Kidney (tissue), 14 donors: Measurements from ENCODE around the gene TNIP3. TPM values are rescaled to one million over a fixed set of nuclear protein-coding genes. Genes with fewer than 3 reads are reported as not detected.

ENCODE experiments used
- DNase-seq, 5 donors: peaks; one replicate each; pipeline ENCODE4 v3.0.0-alpha.2; 2013 to 2020
- FAIRE-seq: peaks from 2 replicates; lab custom pipeline; 2012; peaks lifted over from hg19 to GRCh38; lab: Jason Lieb, UNC
- H3K27ac ChIP-seq, 2 donors: one replicate each; pipeline ENCODE4 v1.7.0; 2013; ENCODE audit warnings: low read depth in 2 of 2, low read length in 2 of 2, inconsistent platforms in 1 of 2
- H3K27me3 ChIP-seq: one replicate; pipeline ENCODE4 v1.7.1; 2013; ENCODE audit warnings: low read length, inconsistent platforms; ENCODE audit not compliant: control insufficient read depth, insufficient read depth
- H3K36me3 ChIP-seq, 3 donors: one replicate each; pipeline versions ENCODE4 v1.7.0 to v1.7.1; 2013; ENCODE audit warnings: low read length in 3 of 3, control low read depth in 1 of 3, inconsistent platforms in 1 of 3; ENCODE audit not compliant: insufficient read depth in 3 of 3, control insufficient read depth in 2 of 3
- H3K4me1 ChIP-seq, 3 donors: one replicate each; pipeline versions ENCODE4 v1.7.0 to v1.7.1; 2013; ENCODE audit warnings: low read length in 3 of 3, inconsistent platforms in 1 of 3, low read depth in 1 of 3; ENCODE audit not compliant: control insufficient read depth in 2 of 3, insufficient read depth in 2 of 3
- H3K4me3 ChIP-seq, 3 donors: one replicate each; pipeline versions ENCODE4 v1.7.0 to v1.8.1; 2013; ENCODE audit warnings: low read length in 3 of 3, control low read depth in 1 of 3, inconsistent platforms in 1 of 3
- H3K9ac ChIP-seq, 3 donors: one replicate each; pipeline versions ENCODE4 v1.7.0 to v1.7.1; 2013; ENCODE audit warnings: low read length in 3 of 3, control low read depth in 1 of 3, inconsistent platforms in 1 of 3
- H3K9me3 ChIP-seq, 3 donors: one replicate each; pipeline versions ENCODE4 v1.7.0 to v1.7.1; 2013; ENCODE audit warnings: low read length in 3 of 3, control low read depth in 1 of 3, inconsistent platforms in 1 of 3; ENCODE audit not compliant: control insufficient read depth in 2 of 3, insufficient read depth in 1 of 3
- intact Hi-C: fragments of 100-400 bp; cut with DNase I; formaldehyde crosslinking; loops from one replicate; pipeline ENCODE4 v1.11.1; 2022
- polyA plus RNA-seq: library from polyadenylated mRNA; stranded (reverse); fragments of 350-450 nt; fragmentation: Illumina TruSeq; extraction: RNeasy Lipid Tissue Mini Kit (QIAGEN cat#74804); gene quantifications from one replicate; pipeline ENCODE4 v1.2.3, GENCODE V29; 2014; ENCODE audit warnings: low read depth, low replicate concordance; ENCODE audit not compliant: insufficient read depth
- total RNA-seq: library from RNA; stranded (reverse); fragmentation: NEBNext Ultra II Directional; extraction: Animal tissue kit (Norgen Biotek cat#: 25700); gene quantifications from one replicate; pipeline ENCODE4 v1.2.1, GENCODE V29; 2021
- TF ChIP-seq, protein P1 (sequence below): IDR thresholded peaks from 3 replicates; pipeline ENCODE4 v1.5.1; 2012; ENCODE audit warnings: mild to moderate bottlenecking, moderate library complexity, borderline replicate concordance; ENCODE audit not compliant: insufficient read depth; ENCODE audit errors: extremely low read depth
- donor health status: control.
- donor health status: control.
- donor health status: control.
- donor health status: control.
- donor health status: control.
- donor health status: DM: yes; HTN: yes; CAD: no.
- donor health status: Normal renal cell carcinoma (clear cell type).

Gene TNIP3
- total and polyA plus RNA-seq, 2 donors from 2014 or later = 0.63 TPM; not detected in 1

DNA sequence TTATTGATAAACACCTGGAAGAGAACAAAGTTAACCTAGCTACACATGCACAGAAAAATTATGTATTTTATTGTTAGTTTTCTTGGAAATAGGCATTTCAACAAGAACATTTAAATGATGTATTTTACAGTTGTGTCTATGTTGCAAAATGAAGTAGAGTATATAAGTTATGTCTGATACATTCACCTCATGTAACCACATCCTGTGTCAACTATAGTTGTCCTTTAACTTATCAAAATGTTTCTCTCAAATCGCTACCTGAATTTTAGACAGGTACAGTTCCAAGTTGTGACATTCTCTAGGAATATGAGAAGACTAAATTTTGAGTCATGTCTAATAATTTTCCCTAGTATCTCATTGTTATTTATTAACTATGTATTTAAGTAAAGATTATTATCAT lies 27.2 kb upstream of the TNIP3 start:
- Histone ChIP-seq H3K4me1 (no peaks in the 10 kb centered on the region), H3K36me3 (no peaks in the 10 kb centered on the region), H3K4me3 (no peak overlapping the region), H3K9ac (no peak overlapping the region), H3K27me3 (no peaks in the 10 kb centered on the region), H3K9me3 (no peaks in the 10 kb centered on the region), H3K27ac (no peak overlapping the region)
- FAIRE-seq = no peak
- intact Hi-C loops = no loop called here
- TF ChIP-seq, protein P1, sequence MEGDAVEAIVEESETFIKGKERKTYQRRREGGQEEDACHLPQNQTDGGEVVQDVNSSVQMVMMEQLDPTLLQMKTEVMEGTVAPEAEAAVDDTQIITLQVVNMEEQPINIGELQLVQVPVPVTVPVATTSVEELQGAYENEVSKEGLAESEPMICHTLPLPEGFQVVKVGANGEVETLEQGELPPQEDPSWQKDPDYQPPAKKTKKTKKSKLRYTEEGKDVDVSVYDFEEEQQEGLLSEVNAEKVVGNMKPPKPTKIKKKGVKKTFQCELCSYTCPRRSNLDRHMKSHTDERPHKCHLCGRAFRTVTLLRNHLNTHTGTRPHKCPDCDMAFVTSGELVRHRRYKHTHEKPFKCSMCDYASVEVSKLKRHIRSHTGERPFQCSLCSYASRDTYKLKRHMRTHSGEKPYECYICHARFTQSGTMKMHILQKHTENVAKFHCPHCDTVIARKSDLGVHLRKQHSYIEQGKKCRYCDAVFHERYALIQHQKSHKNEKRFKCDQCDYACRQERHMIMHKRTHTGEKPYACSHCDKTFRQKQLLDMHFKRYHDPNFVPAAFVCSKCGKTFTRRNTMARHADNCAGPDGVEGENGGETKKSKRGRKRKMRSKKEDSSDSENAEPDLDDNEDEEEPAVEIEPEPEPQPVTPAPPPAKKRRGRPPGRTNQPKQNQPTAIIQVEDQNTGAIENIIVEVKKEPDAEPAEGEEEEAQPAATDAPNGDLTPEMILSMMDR = no peak
- DNase-seq = no peak

GRCh38 chr4:121190389-121190788 lies 26.3 kb upstream of the TNIP3 start:
- TF ChIP-seq, protein P1 = no peak
- intact Hi-C loops = no loop called here
- Histone ChIP-seq H3K9me3 (no peaks in the 10 kb centered on the region), H3K9ac (no peak overlapping the region), H3K4me1 (no peaks in the 10 kb centered on the region), H3K4me3 (no peak overlapping the region), H3K36me3 (no peaks in the 10 kb centered on the region), H3K27me3 (no peaks in the 10 kb centered on the region), H3K27ac (no peak overlapping the region)
- FAIRE-seq (no peak), DNase-seq (no peak)

- Histone ChIP-seq H3K27me3 (no peaks in the 10 kb centered on the region), H3K9me3 (no peaks in the 10 kb centered on the region), H3K4me3 (no peak overlapping the region), H3K4me1 (no peaks in the 10 kb centered on the region), H3K9ac (no peak overlapping the region), H3K36me3 (no peaks in the 10 kb centered on the region), H3K27ac (no peak overlapping the region)
- TF ChIP-seq, protein P1 = no peak
- FAIRE-seq = no peak
- intact Hi-C loops = no loop called here
- no peak for DNase-seq
Measured at GRCh38 chr4:121189326-121190215, 25.4 kb upstream of the TNIP3 start.
